IMR-90 (cell line): ENCODE results near the gene KIAA0232.
"Not testable (repeated sequence)": the region's sequence is repeated elsewhere in the genome, so short reads cannot be mapped to it uniquely, and the experiment has no call there.

Source experiments
- BHLHE40 ChIP-seq: fragments of 150-350 bp; IDR thresholded peaks from 2 replicates; pipeline ENCODE4 v1.6.1; 2016; ENCODE audit warnings: mild to moderate bottlenecking, low read depth, low read length
- CEBPB ChIP-seq: IDR thresholded peaks from 2 replicates; pipeline ENCODE4 v1.6.1; 2012; ENCODE audit warnings: low read depth, low read length, improper control_type of control experiment
- ELK1 ChIP-seq: fragments of 150-350 bp; IDR thresholded peaks from 2 replicates; pipeline ENCODE4 v1.6.1; 2016; ENCODE audit warnings: low read depth, mild to moderate bottlenecking, low read length, moderate library complexity, borderline replicate concordance
- FOS ChIP-seq: fragments of 150-350 bp; IDR thresholded peaks from 2 replicates; pipeline ENCODE4 v1.6.1; 2016; ENCODE audit warnings: low read depth, low read length
- MAFK ChIP-seq: IDR thresholded peaks from 2 replicates; pipeline ENCODE4 v1.6.1; 2012; ENCODE audit warnings: low read depth, low read length, improper control_type of control experiment
- MAZ ChIP-seq: IDR thresholded peaks from 2 replicates; pipeline ENCODE4 v1.6.1; 2012; ENCODE audit warnings: low read depth, mild to moderate bottlenecking, low read length, improper control_type of control experiment, moderate library complexity, borderline replicate concordance
- MXI1 ChIP-seq: IDR thresholded peaks from 2 replicates; pipeline ENCODE4 v1.6.1; 2012; ENCODE audit warnings: low read depth, mild to moderate bottlenecking, low read length, moderate library complexity, borderline replicate concordance
- POLR2A ChIP-seq: IDR thresholded peaks from 2 replicates; pipeline ENCODE4 v1.6.1; 2012; ENCODE audit warnings: mild to moderate bottlenecking, low read depth, low read length
- RAD21 ChIP-seq: IDR thresholded peaks from 2 replicates; pipeline ENCODE4 v1.6.1; 2012; ENCODE audit warnings: low read length, improper control_type of control experiment
- RCOR1 ChIP-seq: IDR thresholded peaks from 2 replicates; pipeline ENCODE4 v1.6.1; 2012; ENCODE audit warnings: mild to moderate bottlenecking, low read length, improper control_type of control experiment; ENCODE audit not compliant: insufficient replicate concordance
- RFX5 ChIP-seq: IDR thresholded peaks from 2 replicates; pipeline ENCODE4 v1.8.0; 2012; ENCODE audit warnings: low read depth, mild to moderate bottlenecking, low read length, moderate library complexity
- USF2 ChIP-seq: fragments of 150-350 bp; IDR thresholded peaks from 2 replicates; pipeline ENCODE4 v1.6.1; 2017; ENCODE audit warnings: mild to moderate bottlenecking, antibody characterized with exemption, low read length, low read depth
- TF ChIP-seq, protein P1 (sequence below): conservative IDR thresholded peaks from 2 replicates; pipeline ENCODE4 v1.5.1; 2012; ENCODE audit warnings: mild to moderate bottlenecking, low read depth, low read length, improper control_type of control experiment

- TF ChIP-seq, protein P1, sequence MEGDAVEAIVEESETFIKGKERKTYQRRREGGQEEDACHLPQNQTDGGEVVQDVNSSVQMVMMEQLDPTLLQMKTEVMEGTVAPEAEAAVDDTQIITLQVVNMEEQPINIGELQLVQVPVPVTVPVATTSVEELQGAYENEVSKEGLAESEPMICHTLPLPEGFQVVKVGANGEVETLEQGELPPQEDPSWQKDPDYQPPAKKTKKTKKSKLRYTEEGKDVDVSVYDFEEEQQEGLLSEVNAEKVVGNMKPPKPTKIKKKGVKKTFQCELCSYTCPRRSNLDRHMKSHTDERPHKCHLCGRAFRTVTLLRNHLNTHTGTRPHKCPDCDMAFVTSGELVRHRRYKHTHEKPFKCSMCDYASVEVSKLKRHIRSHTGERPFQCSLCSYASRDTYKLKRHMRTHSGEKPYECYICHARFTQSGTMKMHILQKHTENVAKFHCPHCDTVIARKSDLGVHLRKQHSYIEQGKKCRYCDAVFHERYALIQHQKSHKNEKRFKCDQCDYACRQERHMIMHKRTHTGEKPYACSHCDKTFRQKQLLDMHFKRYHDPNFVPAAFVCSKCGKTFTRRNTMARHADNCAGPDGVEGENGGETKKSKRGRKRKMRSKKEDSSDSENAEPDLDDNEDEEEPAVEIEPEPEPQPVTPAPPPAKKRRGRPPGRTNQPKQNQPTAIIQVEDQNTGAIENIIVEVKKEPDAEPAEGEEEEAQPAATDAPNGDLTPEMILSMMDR, result not testable (repeated sequence)
- not testable (repeated sequence) for TF ChIP-seq RAD21, FOS, POLR2A, USF2, ELK1, RFX5, CEBPB, MAZ, RCOR1, BHLHE40, MAFK, MXI1
These were observed 8.7 kb downstream of the KIAA0232 start for GRCh38 chr4:6791245-6791644.
